D341Med (cell line): Measurements from ENCODE around the gene UGP2.
"Not testable (repeated sequence)": the region's sequence is repeated elsewhere in the genome, so short reads cannot be mapped to it uniquely, and the experiment has no call there.

ENCODE experiments used
- DNase-seq: peaks from one replicate; pipeline ENCODE4 v3.0.0; 2012; ENCODE audit warnings: low spot score

The UGP2 gene

GRCh38 chr2:63841254-63842022 is at the start of gene UGP2:
Gene UGP2, plus strand, starts transcription at chr2:63841896. Its CDS starts 290 bp downstream, at chr2:63842186.
- peak; percentile 80 for DNase-seq

GRCh38 chr2:63792530-63792929 is 49.2 kb upstream of the UGP2 start:
- DNase-seq = no peak

GRCh38 chr2:63796366-63796765 is 45.3 kb upstream of the UGP2 start:
- DNase-seq = no peak

GRCh38 chr2:63796796-63797195 is 44.9 kb upstream of the UGP2 start:
- no peak for DNase-seq

- no peak for DNase-seq
Observed at GRCh38 chr2:63801455-63801854, 40.2 kb upstream of the UGP2 start.

GRCh38 chr2:63805412-63805811 is 36.3 kb upstream of the UGP2 start:
- no peak for DNase-seq

- not testable (repeated sequence) for DNase-seq
Observed at GRCh38 chr2:63808036-63808435, 33.7 kb upstream of the UGP2 start.

GRCh38 chr2:63808911-63809310 is 32.8 kb upstream of the UGP2 start:
- not testable (repeated sequence) for DNase-seq

- no peak for DNase-seq
Observed at GRCh38 chr2:63811063-63811462, 30.6 kb upstream of the UGP2 start.

GRCh38 chr2:63811870-63812269 is 29.8 kb upstream of the UGP2 start:
- DNase-seq = not testable (repeated sequence)

- DNase-seq = no peak
Observed at GRCh38 chr2:63814114-63814513, 27.6 kb upstream of the UGP2 start.

- no peak for DNase-seq
Observed at GRCh38 chr2:63817382-63817781, 24.3 kb upstream of the UGP2 start.

GRCh38 chr2:63818271-63818670 is 23.4 kb upstream of the UGP2 start:
- no peak for DNase-seq

GRCh38 chr2:63819256-63819655 is 22.4 kb upstream of the UGP2 start:
- DNase-seq = no peak

GRCh38 chr2:63819765-63820717 is 21.7 kb upstream of the UGP2 start:
- DNase-seq = no peak

- no peak for DNase-seq
Observed at GRCh38 chr2:63820969-63821368, 20.7 kb upstream of the UGP2 start.

GRCh38 chr2:63821396-63821795 is 20.3 kb upstream of the UGP2 start:
- DNase-seq = no peak

GRCh38 chr2:63822478-63822877 is 19.2 kb upstream of the UGP2 start:
- no peak for DNase-seq

GRCh38 chr2:63827749-63828148 is 13.9 kb upstream of the UGP2 start:
- DNase-seq = no peak

GRCh38 chr2:63831176-63831575 is 10.5 kb upstream of the UGP2 start:
- DNase-seq = no peak

- no peak for DNase-seq
Observed at GRCh38 chr2:63834401-63834800, 7.3 kb upstream of the UGP2 start.

GRCh38 chr2:63837036-63837594 is 4.6 kb upstream of the UGP2 start:
- DNase-seq = no peak
